DMS 273 treated with DMSO at 0.1 percent for 48 hours (cell line): ENCODE measurements around the gene SLC25A45.
A peak's percentile ranks its signal among the peaks of the same experiment; 100 is the strongest.
"Not testable (repeated sequence)": the region's sequence is repeated elsewhere in the genome, so short reads cannot be mapped to it uniquely, and the experiment has no call there.

ENCODE experiments used
- DNase-seq: peaks from one replicate; lab custom pipeline; 2025; lab: John Stamatoyannopoulos, UW

The SLC25A45 gene

GRCh38 chr11:65357856-65358356 is 24.5 kb downstream of the SLC25A45 start:
- no peak for DNase-seq

- no peak for DNase-seq
Measured at GRCh38 chr11:65356394-65356972, 26.0 kb downstream of the SLC25A45 start.

GRCh38 chr11:65355776-65356393 is 26.6 kb downstream of the SLC25A45 start:
- DNase-seq = no peak

- no peak for DNase-seq
Measured at GRCh38 chr11:65355013-65355775, 27.3 kb downstream of the SLC25A45 start.

- DNase-seq = peak; percentile 85
Measured at GRCh38 chr11:65354265-65355012, 28.0 kb downstream of the SLC25A45 start, which contains the start of gene TIGD3. TIGD3 (plus strand) TSS chr11:65354751; CDS start chr11:65355809, 1,058 bp downstream.

- DNase-seq = no peak
Measured at GRCh38 chr11:65353900-65354264, 28.6 kb downstream of the SLC25A45 start.

GRCh38 chr11:65353376-65353775 is 29.1 kb downstream of the SLC25A45 start:
- no peak for DNase-seq

GRCh38 chr11:65352783-65353182 is 29.7 kb downstream of the SLC25A45 start:
- no peak for DNase-seq

- DNase-seq = no peak
Measured at GRCh38 chr11:65351511-65351910, 30.9 kb downstream of the SLC25A45 start.

GRCh38 chr11:65341856-65342255 is 40.6 kb downstream of the SLC25A45 start:
- DNase-seq = no peak

- no peak for DNase-seq
Measured at GRCh38 chr11:65340226-65340625, 42.2 kb downstream of the SLC25A45 start.

- DNase-seq = no peak
Measured at GRCh38 chr11:65338676-65339075, 43.8 kb downstream of the SLC25A45 start.

GRCh38 chr11:65334696-65335295 is 47.6 kb downstream of the SLC25A45 start:
- DNase-seq = no peak

GRCh38 chr11:65332591-65332990 is 49.9 kb downstream of the SLC25A45 start:
- DNase-seq = not testable (repeated sequence)

GRCh38 chr11:65330544-65330943 is 51.9 kb downstream of the SLC25A45 start:
- DNase-seq = no peak

- peak; percentile 23 for DNase-seq
Measured at GRCh38 chr11:65329944-65330403, 52.5 kb downstream of the SLC25A45 start.

- no peak for DNase-seq
Measured at GRCh38 chr11:65329478-65329877, 53.0 kb downstream of the SLC25A45 start.

- no peak for DNase-seq
Measured at GRCh38 chr11:65327021-65327420, 55.4 kb downstream of the SLC25A45 start.

GRCh38 chr11:65325435-65325834 is 57.0 kb downstream of the SLC25A45 start:
- DNase-seq = no peak
